H1 (cell line): ENCODE results near the gene FMC1. TPM values are rescaled to one million over a fixed set of nuclear protein-coding genes. Genes with fewer than 3 reads are reported as not detected.

Experiments used
- CTCF ChIA-PET: fragments of 300-600 bp; sonication (Branson Sonifier 250); formaldehyde crosslinking; loops from one replicate; lab custom pipeline; 2021; ENCODE audit not compliant: partially characterized antibody; lab: Charles Lee
- POLR2A ChIA-PET: fragments of 300-600 bp; sonication (Branson Sonifier 250); formaldehyde crosslinking; loops from one replicate; lab custom pipeline; 2021; ENCODE audit warnings: inconsistent platforms; ENCODE audit not compliant: partially characterized antibody; lab: Charles Lee
- DNase-seq, 2 experiments: peaks; one replicate each; pipeline versions ENCODE4 v3.0.0 to v3.0.0-alpha.2; 2010 to 2022; ENCODE audit warnings: low spot score in 2 of 2, low read depth in 1 of 2, mixed read lengths in 1 of 2
- FAIRE-seq: peaks from 2 replicates; lab custom pipeline; 2011; peaks lifted over from hg19 to GRCh38; lab: Jason Lieb, UNC
- H2AFZ ChIP-seq: 2 replicates; pipeline ENCODE4 v1.8.1; 2012; ENCODE audit warnings: low read length, inconsistent platforms
- H2AK5ac ChIP-seq: 2 replicates; pipeline ENCODE4 v1.6.1; 2013; ENCODE audit warnings: low read depth, low read length
- H2BK120ac ChIP-seq: replicated peaks from 2 replicates; pipeline ENCODE3; 2013; ENCODE audit warnings: low read depth, low read length, inconsistent platforms
- H2BK12ac ChIP-seq: 2 replicates; pipeline ENCODE4 v1.6.1; 2013; ENCODE audit warnings: low read depth, low read length
- H2BK15ac ChIP-seq: 2 replicates; pipeline ENCODE4 v1.6.1; 2013; ENCODE audit warnings: low read length
- H2BK20ac ChIP-seq: 2 replicates; pipeline ENCODE4 v1.6.1; 2013; ENCODE audit warnings: low read length
- H2BK5ac ChIP-seq: 2 replicates; pipeline ENCODE4 v1.6.1; 2013; ENCODE audit warnings: low read depth, low read length
- H3K14ac ChIP-seq: 2 replicates; pipeline ENCODE4 v1.6.1; 2013; ENCODE audit warnings: inconsistent platforms; ENCODE audit not compliant: insufficient read length
- H3K18ac ChIP-seq: 2 replicates; pipeline ENCODE4 v1.6.1; 2013; ENCODE audit warnings: low read length; ENCODE audit errors: extremely low read depth
- H3K23ac ChIP-seq: 2 replicates; pipeline ENCODE4 v1.6.1; 2013; ENCODE audit warnings: inconsistent platforms; ENCODE audit not compliant: insufficient read length
- H3K23me2 ChIP-seq: 2 replicates; pipeline ENCODE4 v1.6.1; 2013; ENCODE audit warnings: low read depth, low read length
- H3K27ac ChIP-seq: 2 replicates; pipeline ENCODE4 v1.6.1; 2011; ENCODE audit warnings: low read depth, low read length, inconsistent platforms
- H3K27me3 ChIP-seq, 4 experiments: replicated peaks in 1 of 4; 1 replicate in 1 of 4; 2 replicates in 3 of 4; pipeline versions ENCODE4 v1.6.1 to v1.8.1; 2011 to 2013; ENCODE audit warnings: low read length in 3 of 4, mild to moderate bottlenecking in 3 of 4, inconsistent platforms in 2 of 4, mixed read lengths in 2 of 4, moderate library complexity in 1 of 4; ENCODE audit not compliant: control insufficient read depth in 3 of 4, insufficient read depth in 3 of 4; ENCODE audit errors: extremely low read depth in 1 of 4
- H3K36me3 ChIP-seq, 4 experiments: 2 replicates each; pipeline versions ENCODE4 v1.6.1 to v1.8.1; 2011 to 2013; ENCODE audit warnings: mild to moderate bottlenecking in 4 of 4, low read length in 3 of 4, moderate library complexity in 2 of 4, control low read depth in 1 of 4, inconsistent platforms in 1 of 4; ENCODE audit not compliant: insufficient read depth in 4 of 4, control insufficient read depth in 2 of 4
- H3K4ac ChIP-seq: replicated peaks from 2 replicates; pipeline ENCODE3; 2013; ENCODE audit warnings: low read length, low read depth, mixed read lengths, inconsistent platforms; ENCODE audit not compliant: insufficient read length
- H3K4me1 ChIP-seq, 4 experiments: replicated peaks in 1 of 4; 1 replicate in 1 of 4; 2 replicates in 3 of 4; pipeline versions ENCODE4 v1.6.1 to v1.8.1; 2011 to 2013; ENCODE audit warnings: low read length in 3 of 4, inconsistent platforms in 2 of 4, mixed read lengths in 1 of 4; ENCODE audit not compliant: insufficient read depth in 4 of 4, control insufficient read depth in 3 of 4
- H3K4me2 ChIP-seq, 2 experiments: 2 replicates each; pipeline versions ENCODE4 v1.6.1 to v1.8.1; 2011 to 2013; ENCODE audit warnings: low read depth in 2 of 2, low read length in 2 of 2, control low read depth in 1 of 2, inconsistent platforms in 1 of 2, mild to moderate bottlenecking in 1 of 2; ENCODE audit not compliant: insufficient read depth in 1 of 2
- H3K4me3 ChIP-seq, 4 experiments: fragments of 200-600, 300-600 bp in 1 of 4; sonication (generic), shearing (Covaris generic), sonication (Bioruptor Twin) in 1 of 4; 2 replicates each; pipeline versions ENCODE4 v1.5.1 to v1.8.1; 2011 to 2016; ENCODE audit warnings: low read length in 4 of 4, low read depth in 3 of 4, control low read depth in 2 of 4, inconsistent platforms in 2 of 4, mild to moderate bottlenecking in 2 of 4, mixed read lengths in 1 of 4, moderate library complexity in 1 of 4; ENCODE audit not compliant: insufficient read depth in 2 of 4; ENCODE audit errors: extremely low read depth in 1 of 4
- H3K56ac ChIP-seq: replicated peaks from 2 replicates; pipeline ENCODE3; 2013; ENCODE audit warnings: low read depth, mild to moderate bottlenecking, mixed read lengths, low read length, inconsistent platforms; ENCODE audit not compliant: insufficient read length
- H3K79me1 ChIP-seq: 2 replicates; pipeline ENCODE4 v1.6.1; 2013; ENCODE audit warnings: low read depth, low read length, control low read depth
- H3K79me2 ChIP-seq, 2 experiments: 2 replicates each; pipeline versions ENCODE4 v1.6.1 to v1.8.1; 2012 to 2013; ENCODE audit warnings: low read length in 2 of 2, mild to moderate bottlenecking in 2 of 2, inconsistent platforms in 1 of 2; ENCODE audit not compliant: insufficient read depth in 2 of 2, control insufficient read depth in 1 of 2
- H3K9ac ChIP-seq, 4 experiments: replicated peaks in 1 of 4; 1 replicate in 1 of 4; 2 replicates in 3 of 4; pipeline versions ENCODE4 v1.6.1 to v1.8.1; 2011 to 2013; ENCODE audit warnings: low read depth in 3 of 4, low read length in 3 of 4, control low read depth in 2 of 4, mild to moderate bottlenecking in 2 of 4, moderate library complexity in 2 of 4, inconsistent platforms in 1 of 4; ENCODE audit errors: extremely low read depth in 1 of 4
- H3K9me3 ChIP-seq, 2 experiments: 2 replicates each; pipeline versions ENCODE4 v1.6.1 to v1.8.1; 2012 to 2013; ENCODE audit warnings: mild to moderate bottlenecking in 2 of 2, moderate library complexity in 2 of 2, control low read depth in 1 of 2, inconsistent platforms in 1 of 2, low read depth in 1 of 2, low read length in 1 of 2, mixed read lengths in 1 of 2; ENCODE audit not compliant: insufficient read depth in 2 of 2
- H4K20me1 ChIP-seq, 2 experiments: replicated peaks in 1 of 2; 2 replicates each; pipeline versions ENCODE3 to v1.8.1; 2011 to 2013; ENCODE audit warnings: inconsistent platforms in 2 of 2, low read length in 2 of 2, mild to moderate bottlenecking in 1 of 2; ENCODE audit not compliant: insufficient read depth in 2 of 2, control insufficient read depth in 1 of 2
- H4K5ac ChIP-seq: 2 replicates; pipeline ENCODE4 v1.6.1; 2013; ENCODE audit warnings: low read length, low read depth, mixed read lengths, inconsistent platforms; ENCODE audit not compliant: insufficient read length
- H4K8ac ChIP-seq: 2 replicates; pipeline ENCODE4 v1.8.0; 2013; ENCODE audit warnings: mild to moderate bottlenecking, moderate library complexity, low read length, inconsistent platforms; ENCODE audit not compliant: insufficient read depth; ENCODE audit errors: extremely low read depth
- H4K91ac ChIP-seq: replicated peaks from 2 replicates; pipeline ENCODE3; 2013; ENCODE audit warnings: low read length, mixed read lengths, inconsistent platforms; ENCODE audit not compliant: insufficient read length
- ASH2L ChIP-seq: fragments of 200-600, 300-600 bp; sonication (generic); IDR thresholded peaks from one replicate; pipeline ENCODE4 v1.7.1; 2017; ENCODE audit warnings: low read length
- BRCA1 ChIP-seq: IDR thresholded peaks from 2 replicates; pipeline ENCODE4 v1.6.1; 2012; ENCODE audit warnings: low read depth, low read length, improper control_type of control experiment
- CBX8 ChIP-seq: fragments of 300-800, 300-1000 bp; sonication (generic); IDR thresholded peaks from 2 replicates; pipeline ENCODE4 v1.7.1; 2016; ENCODE audit warnings: low read depth, low read length, borderline replicate concordance
- GABPA ChIP-seq: IDR thresholded peaks from 2 replicates; pipeline ENCODE4 v1.6.1; 2011; ENCODE audit warnings: mild to moderate bottlenecking, low read length, moderate library complexity, borderline replicate concordance; ENCODE audit not compliant: insufficient read depth
- GTF2F1 ChIP-seq: IDR thresholded peaks from 2 replicates; pipeline ENCODE4 v1.6.1; 2012; ENCODE audit warnings: low read depth, low read length, improper control_type of control experiment, borderline replicate concordance
- KDM1A ChIP-seq: fragments of 200-600, 300-600 bp; sonication (generic); IDR thresholded peaks from 2 replicates; pipeline ENCODE4 v1.7.1; 2016; ENCODE audit warnings: mild to moderate bottlenecking, low read length, borderline replicate concordance
- MAFK ChIP-seq: IDR thresholded peaks from 2 replicates; pipeline ENCODE4 v1.6.1; 2012; ENCODE audit warnings: low read depth, mild to moderate bottlenecking, improper control_type of control experiment, low read length
- NANOG ChIP-seq: IDR thresholded peaks from 2 replicates; pipeline ENCODE4 v1.6.1; 2011; ENCODE audit warnings: low read length, low read depth, mild to moderate bottlenecking, inconsistent platforms; ENCODE audit not compliant: insufficient read depth, poor library complexity, severe bottlenecking
- RNF2 ChIP-seq: fragments of 200-900, 300-1000 bp; sonication (generic); IDR thresholded peaks from 2 replicates; pipeline ENCODE4 v1.7.1; 2016; ENCODE audit warnings: borderline replicate concordance, low read depth, mild to moderate bottlenecking, antibody characterized with exemption, low read length; ENCODE audit not compliant: poor library complexity, severe bottlenecking; ENCODE audit errors: missing control alignments
- SIX5 ChIP-seq: IDR thresholded peaks from 2 replicates; pipeline ENCODE4 v1.6.1; 2011; ENCODE audit warnings: mild to moderate bottlenecking, low read depth, low read length
- SRF ChIP-seq: IDR thresholded peaks from 2 replicates; pipeline ENCODE4 v1.6.1; 2011; ENCODE audit warnings: mild to moderate bottlenecking, low read depth, low read length, moderate library complexity
- TAF7 ChIP-seq: optimal IDR thresholded peaks from 2 replicates; pipeline ENCODE3; 2011; ENCODE audit warnings: low read depth, mild to moderate bottlenecking, inconsistent platforms, low read length, moderate library complexity, borderline replicate concordance
- TCF12 ChIP-seq: IDR thresholded peaks from 2 replicates; pipeline ENCODE4 v1.6.1; 2011; ENCODE audit warnings: low read depth, mild to moderate bottlenecking, low read length
- WGBS, 2 experiments: shearing (Covaris generic) in 1 of 2; methylation state at CpG; one replicate each; pipeline versions ENCODE4 v1.1.6 to v1.1.7; 2013 to 2015; ENCODE audit warnings: low lambda C conversion rate in 2 of 2, mixed read lengths in 2 of 2, inconsistent platforms in 1 of 2, low coverage in 1 of 2, missing lambda C conversion rate in 1 of 2; ENCODE audit not compliant: insufficient replicate concordance in 2 of 2, insufficient coverage in 1 of 2, insufficient read length in 1 of 2; ENCODE audit errors: extremely low coverage in 1 of 2, missing lambda C conversion rate in 1 of 2; 5-methylcytosine and 5-hydroxymethylcytosine counted together
- polyA plus RNA-seq, 7 experiments: library from polyadenylated mRNA; depleted of rRNA in 3 of 7; stranded (reverse) in 5 of 7; unstranded in 2 of 7; fragments of >200 nt in 5 of 7; fragments of 200-250 nt in 2 of 7; gene quantifications; 1 replicate in 5 of 7; 2 replicates in 1 of 7; 4 replicates in 1 of 7; pipeline versions ENCODE4 v1.2.1 to v1.2.3, GENCODE V29; 2011 to 2013; ENCODE audit warnings: missing spikeins in 2 of 7, mixed read lengths in 2 of 7
- total RNA-seq: library from RNA; stranded (reverse); fragmentation: NEBNext Ultra II Directional; extraction: Animal tissue kit (Norgen Biotek cat#: 25700); gene quantifications from 2 replicates; pipeline ENCODE4 v1.2.1, GENCODE V29; 2021

Gene FMC1
- total and polyA plus RNA-seq, 2 of the 8 experiments (the other 6 are each of a cell fraction or from before 2014, with no cell fraction given): 15.8 to 28.4 TPM

DNA sequence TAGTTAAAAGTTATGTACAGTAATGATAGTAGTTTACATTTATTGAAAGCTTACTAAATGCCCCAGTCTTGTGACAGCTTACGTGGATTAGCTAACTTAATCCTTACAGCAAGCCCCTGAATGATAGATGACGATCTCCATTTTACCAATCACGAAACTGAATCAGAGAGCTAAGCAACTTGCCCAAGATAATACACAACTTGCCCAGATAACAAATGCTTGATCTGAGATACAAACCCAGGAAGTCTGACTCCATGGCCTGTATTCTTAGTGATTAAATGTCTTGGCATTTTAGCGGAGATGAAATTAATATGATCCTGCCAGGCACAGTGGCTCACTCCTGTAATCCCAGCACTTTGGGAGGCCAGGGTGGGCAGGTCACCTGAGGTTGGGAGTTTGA lies 46.9 kb upstream of the FMC1 start:
- Histone ChIP-seq H2BK120ac (no peak overlapping the region), H3K4me3 (no peak overlapping the region), H4K8ac (no peak overlapping the region), H3K79me2 (no peaks in the 10 kb centered on the region), H4K20me1 (no peaks in the 10 kb centered on the region), H2AFZ (no peak overlapping the region), H3K23ac (no peak overlapping the region), H2BK12ac (no peak overlapping the region), H3K27ac (no peak overlapping the region), H4K91ac (no peak overlapping the region), H3K36me3 (peaks cover 0 to 5% (median 2%) of the 10 kb centered on the region in 4 experiments; a peak in 3 of 8 replicates), H2BK15ac (no peak overlapping the region), H3K23me2 (no peaks in the 10 kb centered on the region), H3K4me1 (no peaks in the 10 kb centered on the region), H2AK5ac (no peak overlapping the region), H3K4me2 (no peak overlapping the region), H4K5ac (no peak overlapping the region), H3K4ac (no peak overlapping the region), H3K18ac (no peak overlapping the region), H3K27me3 (no peaks in the 10 kb centered on the region), H3K9me3 (no peaks in the 10 kb centered on the region), H3K79me1 (no peaks in the 10 kb centered on the region; the same call in 1 of the 2 replicates), H3K56ac (no peak overlapping the region), H3K9ac (no peak overlapping the region), H3K14ac (no peak overlapping the region), H2BK5ac (no peak overlapping the region), H2BK20ac (no peak overlapping the region)
- POLR2A ChIA-PET: interaction anchor here (1.1 kb wide), 2 partner anchors 10 to 17 kb away, joined by 3 to 4 read pairs; no protein-coding TSS in a partner anchor
- DNase-seq (no peak), FAIRE-seq (no peak)
- 97% methylated on average over 4 of the region's 4 CpGs; no CpG with 5 or more reads in 1 of the 2 experiments for WGBS, 2 experiments
- TF ChIP-seq SRF: no peak
- TF ChIP-seq TCF12: no peak
- no peak for TF ChIP-seq TAF7
- no peak for TF ChIP-seq GTF2F1
- TF ChIP-seq KDM1A: no peak
- no peak for TF ChIP-seq CBX8
- no peak for TF ChIP-seq NANOG
- no peak for TF ChIP-seq RNF2
- TF ChIP-seq BRCA1: no peak
- TF ChIP-seq GABPA: no peak
- TF ChIP-seq MAFK: no peak
- no peak for TF ChIP-seq ASH2L
- no peak for TF ChIP-seq SIX5
- CTCF ChIA-PET: interaction anchor here (1.4 to 2.0 kb wide), 3 partner anchors 9 to 26 kb away, joined by 3 to 5 read pairs (median 5); no protein-coding TSS in a partner anchor
